GM21360 (cell line): ENCODE results near the gene NATD1.
"Not testable (repeated sequence)": the region's sequence is repeated elsewhere in the genome, so short reads cannot be mapped to it uniquely, and the experiment has no call there.

ENCODE experiments used
- ATAC-seq: cut with Tn5 transposase; IDR thresholded peaks from one replicate; pipeline ENCODE4 v1.9.1; 2021; ENCODE audit warnings: mild to moderate bottlenecking, moderate library complexity; ENCODE audit not compliant: unreplicated experiment

Gene NATD1

GRCh38 chr17:21196126-21196525 lies 57.1 kb downstream of the NATD1 start:
- no peak for ATAC-seq

GRCh38 chr17:21194703-21195102 lies 58.5 kb downstream of the NATD1 start:
- no peak for ATAC-seq

- no peak for ATAC-seq
These were observed 59.0 kb downstream of the NATD1 start for GRCh38 chr17:21194226-21194625.

- ATAC-seq, result no peak
These were observed 60.2 kb downstream of the NATD1 start for GRCh38 chr17:21193031-21193430.

- ATAC-seq, result not testable (repeated sequence)
These were observed 60.8 kb downstream of the NATD1 start for GRCh38 chr17:21192414-21192813.

GRCh38 chr17:21191698-21192097 lies 61.5 kb downstream of the NATD1 start:
- no peak for ATAC-seq

DNA sequence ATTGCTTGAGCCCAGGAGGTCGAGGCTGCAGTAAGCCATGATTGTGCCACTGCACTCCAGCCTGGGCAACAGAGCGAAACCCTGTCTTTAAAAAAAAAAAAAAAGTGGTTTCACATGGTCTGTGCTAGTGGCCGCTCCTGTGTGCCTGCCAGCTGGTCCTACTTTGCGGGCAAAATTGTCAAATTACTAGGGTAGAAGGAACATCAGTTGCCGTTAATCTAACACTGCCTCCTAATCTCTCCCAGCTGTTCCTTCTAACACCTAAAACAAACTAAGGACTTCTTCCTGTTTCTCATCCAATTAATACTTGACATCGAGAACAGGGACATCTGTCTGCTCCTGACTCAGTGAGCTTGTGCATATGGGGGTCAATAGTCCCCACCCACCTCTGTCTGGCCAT lies 63.1 kb downstream of the NATD1 start:
- no peak for ATAC-seq

- ATAC-seq, result no peak
These were observed 63.8 kb downstream of the NATD1 start for GRCh38 chr17:21189361-21189760.
